GM12872 (cell line): ENCODE data around the gene PLCH2.

Experiments used
- CTCF ChIP-seq: IDR thresholded peaks from 3 replicates; pipeline ENCODE4 v1.5.1; 2011; ENCODE audit warnings: low read depth, mild to moderate bottlenecking, low read length, moderate library complexity; ENCODE audit not compliant: insufficient read depth

Gene PLCH2

GRCh38 chr1:2436876-2437275, 39.2 kb upstream of the PLCH2 start:
- TF ChIP-seq CTCF: no peak

DNA sequence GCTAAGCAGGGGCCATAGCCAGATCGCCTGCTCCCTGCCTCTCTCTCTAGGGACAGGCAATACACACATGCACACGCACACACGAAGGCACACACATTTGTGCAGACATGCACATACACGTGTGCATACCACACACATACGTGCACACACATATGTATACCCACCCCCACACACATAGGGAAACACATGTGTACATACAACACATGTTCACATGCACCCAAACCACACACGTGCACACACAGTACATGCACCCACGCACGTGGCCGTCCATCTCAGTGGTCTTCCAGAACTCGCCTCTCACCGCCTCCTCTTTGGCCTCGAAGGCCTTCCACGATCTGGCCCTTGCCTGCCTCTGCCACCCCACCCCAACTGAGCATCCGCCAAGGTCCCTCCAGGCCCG, 38.5 kb upstream of the PLCH2 start:
- no peak for TF ChIP-seq CTCF

GRCh38 chr1:2438038-2438437, 38.1 kb upstream of the PLCH2 start:
- no peak for TF ChIP-seq CTCF

DNA sequence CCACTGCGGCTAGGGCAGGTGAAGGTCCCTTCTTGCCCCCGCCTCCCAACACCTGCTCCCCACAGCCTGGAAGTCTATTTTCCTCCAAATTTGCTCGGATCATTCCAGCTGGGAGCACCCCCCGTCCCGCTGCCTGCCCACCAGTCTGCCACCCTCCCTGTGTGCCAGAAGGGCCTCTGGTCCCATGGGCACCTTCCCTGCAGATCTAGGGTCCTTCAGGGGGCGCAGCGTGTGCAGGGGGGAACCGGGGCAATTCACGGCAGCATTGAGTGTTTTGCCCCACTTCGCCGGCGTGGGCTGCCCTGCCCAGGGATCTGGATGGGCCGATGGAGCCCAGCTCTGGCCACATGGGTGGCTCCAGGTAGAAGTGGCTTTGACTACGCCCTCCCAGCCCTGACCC, 37.4 kb upstream of the PLCH2 start:
- TF ChIP-seq CTCF: no peak

DNA sequence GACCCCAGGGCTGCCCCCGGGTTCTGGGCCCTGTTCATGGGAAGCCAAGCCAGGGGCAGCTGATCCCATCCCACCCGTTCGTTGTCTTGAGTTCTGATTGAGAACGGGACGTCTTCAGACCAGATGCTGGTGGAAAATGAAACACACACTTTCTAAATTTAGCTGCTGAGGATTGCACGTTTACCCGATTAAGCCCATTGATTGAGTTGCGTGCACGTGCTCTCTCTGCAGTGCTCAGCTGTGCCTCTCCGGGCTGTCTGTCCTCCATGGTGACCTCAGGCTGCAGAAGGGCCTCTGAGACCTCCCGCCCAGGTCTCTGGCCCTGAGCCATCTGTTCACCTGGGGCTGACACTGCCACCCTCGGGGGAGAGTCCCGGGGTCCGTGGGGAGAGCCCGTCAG, 36.7 kb upstream of the PLCH2 start:
- TF ChIP-seq CTCF: no peak

DNA sequence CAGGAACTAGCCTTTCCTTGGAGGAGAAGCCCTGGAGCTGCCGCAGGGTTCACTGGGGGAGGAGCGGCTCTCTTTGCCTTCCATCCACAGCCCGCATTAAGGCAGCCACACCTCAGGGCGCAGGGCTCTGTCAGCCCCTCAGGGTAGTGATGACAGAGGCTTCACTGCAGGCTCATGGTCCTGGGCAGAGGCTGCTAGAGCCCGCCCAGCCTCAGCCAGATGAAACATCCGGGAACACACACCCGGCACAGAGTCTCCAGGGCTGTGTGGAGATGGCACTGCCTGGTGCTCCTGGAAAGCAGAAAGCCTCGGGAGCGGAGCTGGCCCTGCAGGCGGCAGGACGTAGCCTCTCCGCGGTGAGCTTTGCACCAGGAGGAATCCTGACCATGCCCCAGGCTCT, 34.3 kb upstream of the PLCH2 start:
- no peak for TF ChIP-seq CTCF

GRCh38 chr1:2442661-2443060, 33.4 kb upstream of the PLCH2 start:
- no peak for TF ChIP-seq CTCF

GRCh38 chr1:2443277-2444137, 32.6 kb upstream of the PLCH2 start:
- 0 out of 3 replicates have a peak, but pooled peaks have one; percentile 9 for TF ChIP-seq CTCF
